GM13977 (cell line): ENCODE data around the gene VSIR.

ENCODE experiments used
- DNase-seq: peaks from one replicate; pipeline ENCODE4 v3.0.0; 2012; ENCODE audit warnings: low spot score
- in situ Hi-C: fragments of 300-500 bp; cut with MboI; formaldehyde crosslinking; loops from one replicate; pipeline ENCODE4 v1.12.0; 2022; ENCODE audit warnings: low sequenced_read_pairs, low pct_unique_long_range_greater_than_20kb, mixed read lengths, inconsistent platforms; ENCODE audit not compliant: unreplicated experiment
- TF ChIP-seq, protein P1 (sequence below): IDR thresholded peaks from 2 replicates; pipeline ENCODE4 v1.5.1; 2012; ENCODE audit warnings: mild to moderate bottlenecking, control low read depth; ENCODE audit not compliant: insufficient read depth; ENCODE audit errors: extremely low read depth, missing control alignments

VSIR gene

DNA sequence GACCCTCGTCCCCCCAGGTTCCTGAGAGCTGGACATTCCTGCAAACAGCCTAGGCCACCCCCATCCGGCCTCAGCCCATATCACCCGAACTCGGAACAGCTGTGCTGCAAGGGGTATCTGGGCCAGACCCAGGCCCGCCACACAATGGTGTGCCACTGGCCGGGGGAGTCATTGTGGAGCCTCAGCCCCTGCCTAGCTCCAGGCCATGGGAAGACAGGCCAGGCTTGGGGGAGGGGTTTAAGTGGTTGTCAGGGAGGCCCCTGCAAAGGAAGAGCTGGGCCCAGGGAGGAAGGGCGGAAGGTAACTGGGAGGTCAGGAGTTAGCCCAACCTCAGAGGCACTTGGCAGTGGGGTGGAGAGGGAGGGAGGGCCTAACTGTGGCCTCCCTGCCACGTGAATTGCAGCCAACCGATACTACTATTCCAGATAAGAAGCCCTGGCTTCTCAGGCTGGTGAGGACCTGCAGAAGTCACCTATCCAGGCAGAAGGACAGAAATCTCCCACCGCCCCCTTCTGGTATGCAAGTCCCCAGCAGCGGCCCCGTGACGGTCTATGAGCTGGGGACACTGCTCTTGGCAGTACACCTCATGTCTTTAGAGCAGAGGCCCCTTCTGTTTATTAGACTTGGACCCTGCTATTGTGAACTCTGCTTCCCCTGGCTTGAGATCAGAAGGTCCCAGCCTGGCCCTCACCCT lies 26.8 kb downstream of the VSIR start:
- TF ChIP-seq, protein P1, sequence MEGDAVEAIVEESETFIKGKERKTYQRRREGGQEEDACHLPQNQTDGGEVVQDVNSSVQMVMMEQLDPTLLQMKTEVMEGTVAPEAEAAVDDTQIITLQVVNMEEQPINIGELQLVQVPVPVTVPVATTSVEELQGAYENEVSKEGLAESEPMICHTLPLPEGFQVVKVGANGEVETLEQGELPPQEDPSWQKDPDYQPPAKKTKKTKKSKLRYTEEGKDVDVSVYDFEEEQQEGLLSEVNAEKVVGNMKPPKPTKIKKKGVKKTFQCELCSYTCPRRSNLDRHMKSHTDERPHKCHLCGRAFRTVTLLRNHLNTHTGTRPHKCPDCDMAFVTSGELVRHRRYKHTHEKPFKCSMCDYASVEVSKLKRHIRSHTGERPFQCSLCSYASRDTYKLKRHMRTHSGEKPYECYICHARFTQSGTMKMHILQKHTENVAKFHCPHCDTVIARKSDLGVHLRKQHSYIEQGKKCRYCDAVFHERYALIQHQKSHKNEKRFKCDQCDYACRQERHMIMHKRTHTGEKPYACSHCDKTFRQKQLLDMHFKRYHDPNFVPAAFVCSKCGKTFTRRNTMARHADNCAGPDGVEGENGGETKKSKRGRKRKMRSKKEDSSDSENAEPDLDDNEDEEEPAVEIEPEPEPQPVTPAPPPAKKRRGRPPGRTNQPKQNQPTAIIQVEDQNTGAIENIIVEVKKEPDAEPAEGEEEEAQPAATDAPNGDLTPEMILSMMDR = no peak
- DNase-seq = no peak
- in situ Hi-C loops = no loop called here

DNA sequence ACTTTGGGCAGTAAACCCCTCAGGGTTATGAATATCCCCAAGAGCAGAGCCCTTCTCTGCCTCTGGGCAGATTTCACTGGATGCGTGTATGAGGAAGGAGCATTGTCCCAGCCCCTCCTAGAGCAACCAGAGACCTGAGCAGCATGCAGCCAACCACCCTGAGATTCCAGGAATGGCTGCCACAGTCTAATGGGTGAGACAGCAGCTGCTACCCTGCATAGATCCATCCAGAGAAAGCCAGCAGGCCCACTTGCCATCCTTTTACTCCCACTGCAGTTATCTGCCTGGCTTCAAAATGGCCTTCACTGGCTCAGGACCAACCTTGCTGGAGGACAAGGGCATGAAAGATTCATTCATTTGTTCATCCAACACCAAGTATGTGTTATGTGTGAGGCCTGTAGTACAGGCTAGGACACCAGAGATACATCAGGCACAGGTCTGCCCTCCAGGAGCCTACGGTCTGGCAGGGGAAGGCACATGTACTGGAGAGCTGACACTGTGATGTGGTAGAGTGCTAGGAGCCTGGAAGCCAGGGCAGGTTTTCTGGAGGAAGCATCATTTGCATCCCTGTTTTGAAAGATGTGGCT lies 27.6 kb downstream of the VSIR start:
- in situ Hi-C loops = no loop called here
- no peak for DNase-seq
- TF ChIP-seq, protein P1 = no peak

DNA sequence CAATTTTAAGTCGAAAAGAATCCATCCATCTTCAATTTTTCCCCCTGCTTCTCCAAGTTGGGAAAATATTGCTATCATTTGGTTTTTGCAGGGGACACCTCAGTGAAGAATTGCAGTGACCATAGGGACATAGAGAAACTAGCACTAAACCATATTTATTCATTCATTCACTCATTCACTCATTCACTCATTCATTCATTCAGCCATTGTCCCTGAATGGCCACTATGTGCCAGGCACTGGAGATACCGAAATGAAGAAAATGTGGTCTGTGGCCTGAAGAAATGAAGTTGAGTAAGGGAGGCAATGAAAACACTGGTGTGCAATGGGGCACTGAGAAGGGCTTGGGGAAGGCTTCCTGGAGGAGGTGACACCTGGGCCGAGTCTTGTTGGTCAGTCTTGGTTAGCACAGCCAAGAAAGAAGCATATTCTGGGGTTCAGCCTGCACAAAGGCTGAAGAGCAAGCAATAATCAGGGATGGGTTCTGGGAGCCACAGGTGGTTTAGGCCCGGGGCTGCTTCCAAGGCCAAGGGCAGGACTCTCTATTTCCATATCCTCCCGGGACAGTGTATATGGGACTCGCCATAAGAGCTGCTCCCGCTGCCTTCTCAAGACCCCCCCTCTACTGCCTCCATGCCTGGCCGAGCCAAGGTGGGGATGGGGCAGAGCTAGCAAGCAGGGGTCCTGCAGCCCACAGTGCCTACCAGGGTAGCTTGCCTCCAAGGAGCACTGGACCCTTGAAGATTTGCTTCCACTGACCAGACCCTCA lies 28.2 kb downstream of the VSIR start:
- TF ChIP-seq, protein P1 = no peak
- in situ Hi-C loops = no loop called here
- DNase-seq = no peak

DNA sequence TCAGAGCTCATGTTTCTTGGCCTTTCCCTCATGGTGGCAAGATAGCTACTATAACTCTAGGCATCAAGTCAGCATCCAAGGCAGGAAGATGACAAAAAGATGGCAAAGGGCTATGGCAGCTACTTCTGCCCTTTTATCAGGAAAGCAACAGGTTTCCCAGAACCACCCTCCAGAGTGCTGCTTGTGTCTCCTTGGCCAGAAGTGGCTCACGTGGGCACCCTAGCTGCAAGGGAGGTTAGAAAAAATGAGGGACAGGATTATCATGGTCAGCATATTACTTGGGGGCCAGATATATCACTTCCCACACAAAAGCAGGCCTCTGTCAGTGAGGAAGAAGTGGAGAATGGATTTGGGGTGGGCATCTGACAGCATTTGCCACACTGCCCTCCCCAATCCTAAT lies 29.5 kb downstream of the VSIR start:
- in situ Hi-C loops = no loop called here
- TF ChIP-seq, protein P1 = no peak
- DNase-seq = no peak

DNA sequence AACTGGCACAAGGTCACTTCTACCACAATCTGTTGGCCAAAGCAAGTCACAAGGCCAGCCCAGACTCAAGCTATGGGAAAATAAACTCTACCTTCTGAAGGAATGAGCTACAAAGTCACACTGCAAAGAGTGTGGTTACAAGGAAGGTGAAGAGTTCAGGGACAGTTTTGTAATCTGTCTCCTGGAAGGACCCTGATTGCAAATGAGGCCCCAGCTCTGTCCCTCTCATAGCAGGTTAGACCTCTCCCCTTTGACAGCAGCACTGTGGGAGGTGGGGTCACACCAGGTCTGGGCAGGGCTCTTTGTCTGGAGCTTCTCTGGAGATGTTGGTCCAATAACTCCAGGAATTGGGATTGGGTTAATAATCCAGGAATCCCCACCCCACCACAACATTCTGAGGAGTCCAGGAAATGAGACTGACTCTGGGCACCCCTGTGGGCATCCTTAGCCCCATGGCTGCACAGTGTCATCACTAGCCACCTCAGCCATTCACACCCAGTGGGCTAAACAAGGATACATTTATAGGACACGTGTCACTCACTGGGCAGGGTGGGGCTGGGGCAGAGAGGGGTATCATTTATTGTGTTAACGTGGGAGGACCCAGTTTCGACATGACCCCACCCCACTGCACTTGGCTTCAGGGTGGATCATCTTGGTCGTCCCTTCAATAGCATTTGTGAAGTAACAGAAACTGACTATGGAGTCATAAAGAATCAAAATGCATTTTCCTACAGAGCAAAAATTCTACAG lies 30.1 kb downstream of the VSIR start:
- DNase-seq = no peak

More for the DNA sequence above, 30.1 kb downstream of the VSIR start:
- in situ Hi-C loops = no loop called here
- TF ChIP-seq, protein P1 = no peak
